Keratinocyte (primary cell): Measurements from ENCODE around the gene TMEM39B. TPM values are rescaled to one million over a fixed set of nuclear protein-coding genes. Genes with fewer than 3 reads are reported as not detected.
"Not testable (repeated sequence)": the region's sequence is repeated elsewhere in the genome, so short reads cannot be mapped to it uniquely, and the experiment has no call there.

ENCODE experiments used
- DNase-seq: peaks from one replicate; pipeline ENCODE4 v3.0.0-alpha.2; 2011; ENCODE audit warnings: low read depth, missing footprints, low spot score
- FAIRE-seq: peaks from 2 replicates; lab custom pipeline; 2011; peaks lifted over from hg19 to GRCh38; lab: Jason Lieb, UNC
- H2AFZ ChIP-seq: 2 replicates; pipeline ENCODE4 v1.6.0; 2012; ENCODE audit warnings: low read length, control low read depth, inconsistent platforms; ENCODE audit not compliant: control insufficient read depth
- H3K27ac ChIP-seq: 2 replicates; pipeline ENCODE4 v1.5.1; 2011; ENCODE audit warnings: low read length; ENCODE audit not compliant: control insufficient read depth, insufficient read depth
- H3K27me3 ChIP-seq: 3 replicates; pipeline ENCODE4 v1.6.0; 2011; ENCODE audit warnings: low read length; ENCODE audit not compliant: control insufficient read depth, insufficient read depth; ENCODE audit errors: extremely low read depth
- H3K36me3 ChIP-seq, 2 experiments: 2 replicates in 1 of 2; 3 replicates in 1 of 2; pipeline ENCODE4 v1.5.1; 2011; ENCODE audit warnings: low read length in 2 of 2, mild to moderate bottlenecking in 1 of 2; ENCODE audit not compliant: control insufficient read depth in 2 of 2, insufficient read depth in 2 of 2; ENCODE audit errors: extremely low read depth in 1 of 2
- H3K4me1 ChIP-seq: 3 replicates; pipeline ENCODE4 v1.5.1; 2011; ENCODE audit warnings: low read length; ENCODE audit not compliant: control insufficient read depth, insufficient read depth; ENCODE audit errors: extremely low read depth
- H3K4me2 ChIP-seq: 3 replicates; pipeline ENCODE4 v1.6.0; 2011; ENCODE audit warnings: low read depth, low read length; ENCODE audit not compliant: control insufficient read depth, insufficient read depth; ENCODE audit errors: extremely low read depth
- H3K4me3 ChIP-seq, 3 experiments: fragments of 200-600 bp in 1 of 3; sonication (generic) in 1 of 3; 2 replicates in 2 of 3; 3 replicates in 1 of 3; pipeline ENCODE4 v1.5.1; 2011 to 2016; ENCODE audit warnings: low read length in 3 of 3, mild to moderate bottlenecking in 3 of 3, control low read depth in 2 of 3, inconsistent platforms in 1 of 3, low read depth in 1 of 3, mixed read lengths in 1 of 3, mixed run types in 1 of 3, moderate library complexity in 1 of 3; ENCODE audit not compliant: control insufficient read depth in 2 of 3, insufficient read depth in 2 of 3; ENCODE audit errors: extremely low read depth in 1 of 3
- H3K79me2 ChIP-seq: 2 replicates; pipeline ENCODE4 v1.6.0; 2012; ENCODE audit warnings: low read length; ENCODE audit not compliant: control insufficient read depth, insufficient read depth
- H3K9ac ChIP-seq: 3 replicates; pipeline ENCODE4 v1.6.0; 2011; ENCODE audit warnings: low read length; ENCODE audit not compliant: control insufficient read depth, insufficient read depth; ENCODE audit errors: extremely low read depth
- H3K9me1 ChIP-seq: 3 replicates; pipeline ENCODE4 v1.6.0; 2011; ENCODE audit warnings: low read length; ENCODE audit not compliant: control insufficient read depth, insufficient read depth; ENCODE audit errors: extremely low read depth
- H3K9me3 ChIP-seq: 2 replicates; pipeline ENCODE4 v1.5.1; 2012; ENCODE audit warnings: low read depth, low read length; ENCODE audit not compliant: control insufficient read depth
- H4K20me1 ChIP-seq: 3 replicates; pipeline ENCODE4 v1.6.0; 2011; ENCODE audit warnings: low read length; ENCODE audit not compliant: control insufficient read depth, insufficient read depth; ENCODE audit errors: extremely low read depth
- CTCF ChIP-seq, 3 experiments: IDR thresholded peaks in 1 of 3; conservative IDR thresholded peaks in 1 of 3; optimal IDR thresholded peaks in 1 of 3; 2 replicates in 2 of 3; 3 replicates in 1 of 3; pipeline versions ENCODE3 to v1.5.1; 2011; ENCODE audit warnings: low read length in 3 of 3, mild to moderate bottlenecking in 3 of 3, moderate library complexity in 2 of 3, control low read depth in 1 of 3, inconsistent platforms in 1 of 3; ENCODE audit not compliant: insufficient read depth in 2 of 3; ENCODE audit errors: extremely low read depth in 1 of 3
- EZH2 ChIP-seq: IDR thresholded peaks from one replicate; pipeline ENCODE4 v1.6.1; 2012; ENCODE audit warnings: inconsistent platforms, mild to moderate bottlenecking, low read length, moderate library complexity
- dilution Hi-C: fragments of 300-500 bp; cut with MboI; formaldehyde crosslinking; loops from one replicate; pipeline ENCODE4 v1.7.0; 2020; ENCODE audit warnings: low sequenced_read_pairs; ENCODE audit not compliant: extremely low pct_ligation_motif_present
- polyA plus RNA-seq, 5 experiments: library from polyadenylated mRNA; depleted of rRNA in 3 of 5; stranded (reverse) in 3 of 5; stranded (forward) in 1 of 5; unstranded in 1 of 5; fragments of >200 nt; gene quantifications; 1 replicate in 1 of 5; 2 replicates in 3 of 5; 3 replicates in 1 of 5; pipeline versions ENCODE4 v1.2.1 to v1.2.3, GENCODE V29; 2011 to 2012; ENCODE audit warnings: missing spikeins in 2 of 5, low read depth in 1 of 5, low replicate concordance in 1 of 5

TMEM39B gene
- polyA plus RNA-seq, 1 donor (not counting 4 experiments of a cell fraction or from before 2014, with no cell fraction given): 6.8 TPM

DNA sequence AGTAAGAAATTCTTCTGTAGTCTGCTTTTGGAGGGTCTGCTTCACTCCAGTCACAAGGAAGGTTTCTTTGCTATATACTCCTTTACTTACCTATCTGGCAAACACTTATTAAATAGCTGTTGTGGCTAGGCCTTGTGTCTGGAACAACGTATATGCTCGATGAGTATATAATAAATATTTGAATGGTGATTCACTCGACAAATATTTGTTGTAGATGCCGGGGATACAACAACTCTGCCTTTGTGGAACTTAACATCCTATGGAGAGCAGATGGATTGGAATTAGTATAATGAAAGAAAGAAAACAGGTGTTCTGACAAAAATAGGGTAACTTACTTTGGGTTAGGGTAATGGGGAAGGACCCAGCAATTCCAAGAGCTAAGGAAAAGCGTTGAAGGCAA, 66.2 kb downstream of the TMEM39B start:
- no peak for DNase-seq
- Histone ChIP-seq H3K79me2 (peaks cover 87% of the 10 kb centered on the region), H3K27ac (peak overlapping the region; percentile 55), H3K4me3 (no peak overlapping the region), H3K27me3 (no peaks in the 10 kb centered on the region), H3K9ac (no peak overlapping the region), H3K9me1 (peaks cover 3% of the 10 kb centered on the region), H3K36me3 (no peaks in the 10 kb centered on the region), H3K4me1 (peaks cover 25% of the 10 kb centered on the region), H3K9me3 (no peaks in the 10 kb centered on the region), H2AFZ (no peak overlapping the region), H4K20me1 (peaks cover 3% of the 10 kb centered on the region), H3K4me2 (peak overlapping the region; percentile 43)
- TF ChIP-seq CTCF (optimal IDR thresholded peaks at IDR 0.05 in 1 of 3, IDR thresholded peaks at IDR 0.05 in 1 of 3, conservative IDR thresholded peaks at IDR 0.05 in 1 of 3; ENCODE audit: extremely low read depth in 1 of 3, insufficient read depth in 2 of 3, low read length in 3 of 3) (no peak), EZH2 (no peak)
- dilution Hi-C loops: no loop called here
- no peak for FAIRE-seq

DNA sequence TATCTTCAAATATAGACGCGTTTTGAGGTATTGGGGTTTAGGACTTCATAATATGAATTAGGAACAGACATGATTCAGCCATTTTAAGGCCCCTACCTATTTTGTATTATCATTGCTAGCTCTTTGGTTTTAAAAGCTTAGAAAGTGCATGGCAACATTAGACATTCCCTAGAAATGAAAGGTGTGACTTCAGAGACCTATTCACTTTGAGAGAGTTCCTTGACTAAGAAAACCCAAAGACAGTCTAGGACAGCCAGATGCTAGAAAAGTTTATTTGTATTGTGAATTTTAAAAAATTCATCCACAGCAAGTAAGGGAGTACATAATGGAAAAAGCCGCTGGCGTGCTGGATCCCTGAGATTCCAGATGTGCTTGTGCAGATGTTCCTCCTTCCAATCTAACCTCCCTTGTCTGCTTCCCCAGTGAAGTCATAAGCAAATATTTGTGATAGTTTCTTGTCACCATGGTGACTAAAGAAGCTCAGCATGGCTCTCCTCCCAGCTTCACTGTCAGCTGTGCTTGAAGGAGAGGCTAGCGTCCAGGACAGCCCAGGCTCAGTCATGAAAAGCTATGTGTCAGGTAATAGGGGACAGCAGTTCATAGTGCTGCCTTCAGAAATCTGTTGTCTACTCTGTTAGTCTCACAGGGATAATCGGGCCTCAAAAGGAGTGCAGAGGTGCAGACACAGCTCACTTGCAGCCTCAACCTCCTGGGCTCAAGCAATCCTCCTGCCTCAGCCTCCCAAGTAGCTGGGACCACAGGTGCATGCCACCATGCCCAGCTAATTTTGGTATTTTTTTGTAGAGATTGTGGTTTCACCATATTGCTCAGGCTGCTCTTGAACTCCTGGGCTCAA, 69.9 kb downstream of the TMEM39B start:
- Histone ChIP-seq H2AFZ (no peak overlapping the region), H3K36me3 (peaks cover 0 to 2% of the 10 kb centered on the region in 2 experiments), H3K27me3 (no peaks in the 10 kb centered on the region), H3K9me3 (no peaks in the 10 kb centered on the region), H3K79me2 (peaks cover 88% of the 10 kb centered on the region), H3K9ac (no peak overlapping the region), H3K4me1 (peaks cover 28% of the 10 kb centered on the region), H3K9me1 (peaks cover 3% of the 10 kb centered on the region), H4K20me1 (no peaks in the 10 kb centered on the region), H3K27ac (peak overlapping the region; percentile 8), H3K4me3 (no peak overlapping the region), H3K4me2 (no peak overlapping the region)
- DNase-seq (no peak), FAIRE-seq (no peak)
- dilution Hi-C loops: no loop called here
- TF ChIP-seq CTCF (optimal IDR thresholded peaks at IDR 0.05 in 1 of 3, IDR thresholded peaks at IDR 0.05 in 1 of 3, conservative IDR thresholded peaks at IDR 0.05 in 1 of 3; ENCODE audit: extremely low read depth in 1 of 3, insufficient read depth in 2 of 3, low read length in 3 of 3): no peak
- no peak for TF ChIP-seq EZH2

GRCh38 chr1:32143302-32143695, 70.6 kb downstream of the TMEM39B start:
- dilution Hi-C loops, H4K20me1 ChIP-seq, H2AFZ ChIP-seq, H3K27ac ChIP-seq, H3K36me3 ChIP-seq, DNase-seq, H3K4me3 ChIP-seq, FAIRE-seq, H3K4me2 ChIP-seq, H3K9me1 ChIP-seq, H3K9ac ChIP-seq, H3K27me3 ChIP-seq, H3K9me3 ChIP-seq: not testable (repeated sequence)
- H3K4me1 ChIP-seq: peaks cover 28% of the 10 kb centered on the region
- H3K79me2 ChIP-seq: peaks cover 92% of the 10 kb centered on the region
